T-helper 1 cell treated with Interleukin-12 subunit alpha and Interleukin-12 subunit beta and Interleukin-4 antibody, amounts not matched to agents 30 ng/mL and 1 ng/mL, for 36 hours (primary cell): ENCODE data around the gene EIF5A2. TPM values are rescaled to one million over a fixed set of nuclear protein-coding genes. Genes with fewer than 3 reads are reported as not detected.
"Not testable (repeated sequence)": the region's sequence is repeated elsewhere in the genome, so short reads cannot be mapped to it uniquely, and the experiment has no call there.

Experiments used
- intact Hi-C: fragments of 100-400 bp; cut with micrococcal nuclease; formaldehyde crosslinking; loops from one replicate; pipeline ENCODE4 v1.15.1; 2024
- total RNA-seq: library from RNA; stranded (reverse); gene quantifications from 2 replicates; pipeline ENCODE4 v1.2.3, GENCODE V29; 2022

Gene EIF5A2
- 8.3 and 10.5 TPM in 2 replicates for total RNA-seq

DNA sequence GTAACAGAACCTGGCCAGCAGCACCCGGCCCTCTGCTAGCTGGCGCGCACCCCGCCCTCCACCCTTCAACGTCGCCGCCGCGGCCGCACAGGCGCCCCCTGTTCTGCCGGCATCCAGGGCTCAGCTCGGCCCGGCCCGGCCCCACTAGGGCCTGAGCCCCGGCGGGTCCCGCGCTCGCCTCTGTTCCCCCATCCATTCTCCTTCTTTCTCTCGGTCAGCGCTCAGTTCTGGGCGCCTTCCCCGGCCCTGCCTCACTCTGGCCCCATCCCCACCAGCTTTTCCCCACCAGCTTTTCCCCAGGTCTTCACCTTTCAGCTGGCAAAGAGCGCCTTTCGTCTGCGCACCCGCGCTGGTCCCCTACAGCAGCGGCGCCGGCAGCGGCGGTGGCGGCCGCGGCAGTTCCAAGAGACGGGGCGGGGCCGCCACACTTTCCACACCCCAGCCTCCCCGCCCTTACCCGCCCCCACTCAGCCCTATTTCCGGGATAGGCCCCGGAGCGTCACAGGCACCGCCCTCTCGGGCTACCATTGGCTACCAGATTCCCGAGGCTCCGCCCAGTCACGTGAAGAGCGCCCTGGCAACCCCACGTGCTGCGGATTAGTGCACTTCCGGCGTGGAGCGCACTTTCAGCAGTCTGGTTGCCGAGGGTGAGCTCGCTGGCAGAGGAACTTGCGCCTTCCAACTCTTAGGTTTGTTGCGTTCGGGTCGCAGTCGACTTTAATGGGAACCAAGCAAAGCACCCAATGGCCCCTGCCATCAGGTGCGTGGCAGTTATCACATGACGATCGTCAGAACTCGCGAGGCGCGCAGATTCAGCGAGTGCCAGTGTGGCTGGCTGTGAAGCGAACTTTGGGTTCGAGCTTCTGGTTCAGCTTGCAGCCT lies at the start of gene EIF5A2:
Gene EIF5A2, minus strand, starts transcription at position 403 of the 882 bp plus-strand sequence. CDS start 831 bp downstream, outside the sequence.
- intact Hi-C loops: loop anchor here (1.0 to 10.0 kb wide), 22 partner anchors 38 to 1842 kb away; partner anchors contain the start of genes ECT2, FNDC3B, LRRC34 and LRRIQ4

DNA sequence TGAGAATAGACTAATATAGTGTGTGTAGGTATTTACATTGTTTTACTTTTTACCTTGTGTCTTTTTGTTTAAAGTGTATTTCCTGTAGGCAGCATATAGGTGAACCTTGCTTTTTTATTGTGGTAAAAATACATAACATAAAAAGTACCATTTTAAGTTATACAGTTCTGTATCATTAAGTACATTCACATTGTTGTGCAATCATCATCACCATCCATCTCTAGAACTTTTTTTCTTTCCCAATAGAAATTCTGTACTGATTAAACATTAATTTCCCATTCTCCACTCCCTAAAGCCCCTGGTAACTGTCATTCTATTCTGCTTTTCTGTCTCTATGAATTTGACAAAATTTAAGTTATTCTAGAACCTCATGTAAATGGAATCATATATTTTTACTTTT lies 48.2 kb upstream of the EIF5A2 start:
- intact Hi-C loops: no loop called here

DNA sequence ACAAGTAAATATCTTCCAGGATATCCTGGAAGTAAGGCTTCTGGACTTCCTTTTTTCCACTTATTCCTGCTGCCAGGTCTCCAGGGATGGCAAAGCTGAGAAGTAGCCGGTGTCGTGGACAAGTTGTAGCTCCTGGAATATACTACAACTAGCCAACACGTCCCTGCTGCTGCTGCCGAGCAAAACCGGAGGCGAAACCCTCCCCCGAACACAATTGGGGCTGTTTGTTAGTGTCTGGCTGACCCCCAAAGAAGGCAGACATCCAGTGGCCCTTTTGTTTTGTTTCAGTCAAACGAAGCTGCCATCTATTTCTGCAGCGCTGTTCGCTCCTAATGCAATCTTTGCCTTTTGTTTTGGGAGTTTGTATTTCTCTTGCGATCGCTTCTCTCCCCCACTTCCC lies 45.3 kb upstream of the EIF5A2 start:
- intact Hi-C loops: no loop called here

DNA sequence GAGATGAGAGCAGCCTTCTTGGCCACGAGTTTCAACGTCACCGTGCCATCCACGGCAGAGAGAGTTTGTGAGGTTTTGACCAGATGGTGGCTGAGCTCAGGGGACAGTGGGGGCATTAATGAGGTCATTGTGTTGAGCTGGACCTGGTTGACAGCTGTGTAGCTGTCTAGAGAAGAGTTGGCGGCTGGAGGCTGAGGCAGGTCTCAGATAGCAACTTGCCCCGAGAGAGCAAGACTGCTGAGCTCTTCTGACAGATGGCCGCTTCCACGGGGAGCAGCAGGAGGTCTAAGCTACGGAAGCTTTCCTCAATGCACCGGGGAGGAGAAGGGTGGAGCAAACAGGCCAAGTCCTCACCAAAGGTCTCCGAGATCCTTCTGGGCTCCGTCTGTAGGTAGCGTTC lies 44.8 kb upstream of the EIF5A2 start:
- intact Hi-C loops: no loop called here

DNA sequence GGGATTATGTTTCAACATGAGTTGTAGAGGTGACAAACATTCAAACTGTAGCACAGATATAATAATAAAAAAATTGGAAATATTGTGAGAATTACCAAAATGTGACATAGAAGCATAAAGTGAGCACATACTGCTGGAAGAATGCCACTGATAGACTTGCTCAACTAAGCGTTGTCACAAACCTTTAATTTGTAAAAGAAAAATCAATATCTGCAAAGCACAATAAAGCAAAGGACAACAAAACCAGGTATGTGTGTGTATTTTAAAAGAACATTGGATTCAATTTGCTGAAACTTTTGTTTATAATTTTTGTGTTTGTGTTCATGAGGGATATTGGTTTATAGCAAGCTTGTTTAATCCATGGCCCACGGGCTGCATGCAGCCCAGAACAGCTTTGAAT lies 40.8 kb upstream of the EIF5A2 start:
- intact Hi-C loops: no loop called here

- intact Hi-C loops: no loop called here
These were observed 38.8 kb upstream of the EIF5A2 start for GRCh38 chr3:170947018-170947769.

GRCh38 chr3:170942011-170942410 lies 33.6 kb upstream of the EIF5A2 start:
- intact Hi-C loops: no loop called here

DNA sequence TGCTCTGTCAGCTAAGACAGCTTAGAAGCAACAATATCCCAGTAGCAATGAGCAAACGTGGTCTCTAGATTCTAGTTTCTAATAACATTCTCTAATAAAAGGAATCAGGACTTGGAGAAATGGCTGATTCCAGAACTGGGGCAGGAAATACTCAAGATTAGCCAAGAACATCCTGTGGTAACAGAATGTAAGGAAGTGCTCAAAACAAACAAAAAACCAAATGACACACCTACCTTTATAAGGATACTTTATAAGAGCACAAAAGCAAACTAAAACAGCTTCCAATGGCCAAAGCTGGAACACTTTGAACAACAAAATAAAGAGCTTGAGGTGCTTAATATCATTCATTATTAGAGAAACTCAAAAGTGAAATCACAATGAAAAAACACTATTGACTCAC lies 33.1 kb upstream of the EIF5A2 start:
- intact Hi-C loops: no loop called here

DNA sequence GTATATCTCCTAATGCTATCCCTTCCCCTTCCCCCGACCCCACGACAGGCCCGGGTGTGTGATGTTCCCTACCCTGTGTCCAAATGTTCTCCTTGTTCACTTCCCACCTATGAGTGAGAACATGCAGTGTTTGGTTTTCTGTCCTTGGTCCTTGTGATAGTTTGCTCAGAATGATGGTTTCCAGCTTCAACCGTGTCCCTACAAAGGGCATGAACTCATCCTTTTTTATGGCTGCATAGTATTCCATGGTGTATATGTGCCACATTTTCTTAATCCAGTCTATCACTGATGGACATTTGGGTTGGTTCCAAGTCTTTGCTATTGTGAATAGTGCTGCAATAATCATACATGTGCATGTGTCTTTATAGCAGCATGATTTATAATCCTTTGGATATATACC lies 24.6 kb upstream of the EIF5A2 start:
- intact Hi-C loops: not testable (repeated sequence)

GRCh38 chr3:170923553-170923952 lies 15.1 kb upstream of the EIF5A2 start:
- intact Hi-C loops: not testable (repeated sequence)

GRCh38 chr3:170918715-170919114 lies 10.3 kb upstream of the EIF5A2 start:
- intact Hi-C loops: no loop called here

- intact Hi-C loops: no loop called here
These were observed 6.3 kb upstream of the EIF5A2 start for GRCh38 chr3:170914690-170915089.

DNA sequence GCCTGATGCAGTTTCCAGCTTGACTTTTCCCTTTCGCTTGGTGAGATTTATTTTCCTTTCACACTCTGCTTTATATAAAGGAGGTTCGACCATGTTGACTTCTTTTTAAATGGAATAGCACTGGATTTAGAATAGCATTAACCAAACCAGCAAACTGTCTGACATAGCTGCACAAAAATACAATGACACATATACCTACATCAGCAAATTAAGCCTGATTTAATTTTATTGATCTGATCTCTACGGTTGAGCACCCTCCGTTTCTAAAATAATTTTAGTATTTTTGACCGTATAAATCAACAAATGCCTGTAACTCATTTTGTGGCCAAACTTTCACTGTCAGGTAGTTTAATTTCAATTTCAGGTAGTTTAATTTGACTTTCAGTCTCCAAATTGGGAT lies 5.8 kb upstream of the EIF5A2 start:
- intact Hi-C loops: no loop called here

- intact Hi-C loops: no loop called here
These were observed 2.6 kb upstream of the EIF5A2 start for GRCh38 chr3:170911051-170911450.

DNA sequence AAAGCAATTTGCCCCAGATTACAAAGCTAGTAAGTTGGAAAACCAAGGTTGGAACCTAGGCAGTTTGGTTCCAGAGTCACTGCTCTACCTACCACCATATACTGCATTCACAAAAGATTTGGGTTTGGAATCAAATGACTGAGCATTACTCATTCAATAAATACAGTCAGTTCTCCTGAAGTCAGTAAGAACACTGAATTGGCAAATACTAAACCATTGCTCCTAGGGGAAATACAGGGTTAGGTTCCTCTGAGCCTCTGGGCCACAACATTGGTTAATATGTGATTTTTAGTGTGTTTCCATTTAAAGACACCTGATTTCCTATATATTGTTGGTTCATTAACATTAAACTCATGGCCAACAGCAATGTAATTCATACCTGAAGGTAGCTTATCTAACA lies 2.1 kb upstream of the EIF5A2 start:
- intact Hi-C loops: no loop called here

- intact Hi-C loops: loop anchor here (2.0 to 10.0 kb wide), 12 partner anchors 253 to 1685 kb away; partner anchors contain the start of genes FNDC3B, LRRC34, LRRIQ4 and MECOM
These were observed 879 bp upstream of the EIF5A2 start for GRCh38 chr3:170909129-170909903.

DNA sequence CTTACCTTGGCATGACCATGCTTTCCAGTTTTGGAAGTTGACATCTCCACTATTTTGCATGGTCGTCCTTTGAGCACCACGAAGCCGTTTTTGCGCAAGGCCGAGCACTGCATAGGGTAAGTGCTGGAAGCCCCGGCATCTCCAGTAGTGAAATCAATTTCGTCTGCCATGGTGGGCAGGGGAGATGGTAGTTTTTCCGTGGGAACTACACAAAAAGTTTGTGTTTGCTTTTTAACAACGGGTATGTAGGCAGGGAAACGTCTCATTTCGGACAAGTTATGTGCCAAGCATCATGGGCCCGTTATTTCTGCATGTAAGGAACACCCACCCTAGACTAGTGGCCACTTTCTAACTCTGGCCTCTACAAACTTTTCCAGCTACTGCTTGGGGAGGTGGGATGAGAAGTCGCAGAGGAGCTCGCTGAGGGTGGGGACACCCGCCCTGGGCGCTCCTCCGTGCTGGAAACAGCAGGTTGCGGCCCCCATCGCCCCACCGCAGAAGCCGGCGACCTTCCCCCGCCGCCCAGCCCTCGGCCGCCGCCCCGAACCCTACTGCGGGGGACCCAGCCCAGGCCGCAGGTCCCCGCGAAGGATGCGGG lies 701 bp downstream of the EIF5A2 start:
- intact Hi-C loops: loop anchor here (1.0 to 10.0 kb wide), 22 partner anchors 37 to 1843 kb away; partner anchors contain the start of genes ECT2, FNDC3B, LRRC34 and LRRIQ4

- intact Hi-C loops: loop anchor here (5.0 to 10.0 kb wide), 10 partner anchors 256 to 1689 kb away; partner anchors contain the start of genes FNDC3B and MECOM
These were observed 2.6 kb downstream of the EIF5A2 start for GRCh38 chr3:170905862-170906261.

DNA sequence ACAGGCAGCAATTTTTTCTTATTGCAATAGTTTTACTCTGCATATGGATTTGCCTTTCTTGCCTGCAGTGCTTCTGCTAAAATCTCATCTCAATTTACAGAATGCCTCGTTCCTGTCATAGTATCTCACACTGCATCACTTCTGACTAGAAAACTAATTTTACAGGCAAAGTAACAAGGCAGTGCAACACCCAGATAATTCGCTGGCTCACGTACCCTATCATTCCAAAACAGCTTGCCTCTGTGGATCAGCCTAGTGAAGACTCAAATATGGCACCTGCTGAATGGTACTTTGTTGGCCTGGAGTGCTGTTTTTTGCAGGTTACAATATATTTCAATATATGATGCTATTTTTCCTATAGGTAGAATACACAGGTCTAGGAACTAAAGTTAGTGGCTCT lies 5.3 kb downstream of the EIF5A2 start:
- intact Hi-C loops: loop anchor here (10.0 kb wide), 2 partner anchors 1572 to 1692 kb away; no protein-coding TSS in a partner anchor

DNA sequence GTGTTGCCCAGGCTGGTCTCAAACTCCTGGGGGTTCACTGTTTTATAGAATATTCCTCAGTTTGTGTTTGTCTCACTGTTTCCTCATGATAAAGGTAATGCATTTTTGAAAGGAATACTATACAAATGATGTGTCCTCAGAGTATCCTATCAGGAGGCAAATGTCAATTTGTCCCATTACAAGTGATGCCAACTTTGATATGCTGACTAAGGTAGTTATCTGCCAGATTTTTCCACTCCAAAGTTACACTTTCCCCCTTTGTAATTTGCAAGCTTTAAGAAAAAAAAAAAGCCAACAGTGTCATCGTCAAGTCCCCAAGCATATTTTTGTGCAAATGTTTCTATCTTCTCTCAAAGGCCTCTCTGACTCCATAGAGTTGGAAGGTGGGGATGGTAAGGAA lies 9.0 kb downstream of the EIF5A2 start:
- intact Hi-C loops: no loop called here

GRCh38 chr3:170897978-170898377 lies 10.5 kb downstream of the EIF5A2 start:
- intact Hi-C loops: no loop called here
